Measurements from ENCODE around the gene SAMD1.

GRCh38 chr19:14062558-14062855, 28.0 kb downstream of the SAMD1 start:
- TF ChIP-seq CTCF (IDR thresholded peaks at IDR 0.05) (no peak), POLR2A (IDR thresholded peaks at IDR 0.05) (no peak)
